ENCODE measurements around the gene GALNT2.

The GALNT2 gene

DNA sequence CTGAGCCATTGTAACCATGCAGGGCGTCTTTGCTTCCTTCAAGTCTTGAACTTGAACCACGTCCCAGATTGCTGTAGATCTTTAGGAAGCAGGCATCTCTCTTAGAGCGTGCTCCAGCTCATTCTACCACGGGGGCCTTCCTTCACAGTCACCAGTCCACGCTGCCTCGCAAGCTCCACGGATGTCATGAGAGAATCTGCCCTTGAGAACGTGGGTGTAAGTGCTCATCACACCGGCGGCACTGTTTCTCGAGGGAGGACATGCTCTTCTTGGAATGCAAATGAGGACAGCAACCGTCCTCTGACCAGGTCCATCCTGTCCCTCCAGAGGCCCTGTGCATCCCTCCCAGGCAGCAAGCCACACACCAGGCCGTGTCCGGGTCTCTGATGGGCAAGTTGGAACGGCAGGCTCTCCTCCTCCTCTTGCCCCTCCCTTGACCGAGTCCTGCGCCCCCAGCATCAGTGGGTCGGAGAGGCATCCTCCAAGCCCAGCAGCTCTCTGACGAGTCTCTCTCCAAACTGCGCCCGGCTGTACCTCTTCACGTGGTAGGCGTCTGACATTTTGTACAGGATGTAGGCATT lies 256.0 kb downstream of the GALNT2 start:
- no peak for DNase-seq (ENCODE audit: low spot score)

GRCh38 chr1:230323686-230324085 lies 256.6 kb downstream of the GALNT2 start:
- no peak for DNase-seq (ENCODE audit: low spot score)

GRCh38 chr1:230326971-230327891 lies 260.2 kb downstream of the GALNT2 start:
- DNase-seq (ENCODE audit: low spot score) = no peak

DNA sequence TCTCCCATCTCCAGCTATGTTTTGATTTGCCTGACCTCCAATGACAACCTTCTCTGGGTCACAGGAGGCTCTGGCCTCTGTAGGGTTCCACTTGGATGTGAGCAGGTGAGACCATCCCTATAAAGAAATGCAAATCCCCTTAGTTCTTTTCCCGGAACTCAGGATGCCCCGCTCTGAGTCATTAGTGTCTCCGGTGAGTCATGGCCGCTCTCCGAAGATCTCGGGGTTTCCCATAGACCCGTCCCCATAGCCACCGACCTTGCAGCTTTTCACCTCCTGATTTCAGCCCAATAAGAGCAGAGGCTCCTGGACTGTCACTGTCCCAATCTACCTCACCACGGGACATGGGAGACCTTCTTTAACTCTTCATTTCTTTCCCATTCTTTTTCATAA lies 260.9 kb downstream of the GALNT2 start:
- DNase-seq (ENCODE audit: low spot score) = no peak

GRCh38 chr1:230328342-230329015 lies 261.4 kb downstream of the GALNT2 start:
- no peak for DNase-seq (ENCODE audit: low spot score)

- DNase-seq (ENCODE audit: low spot score) = no peak
Observed at GRCh38 chr1:230330157-230330556, 263.1 kb downstream of the GALNT2 start.
